ENCODE results near the gene KRTAP5-3.
A peak's percentile ranks its signal among the peaks of the same experiment; 100 is the strongest.

Gene KRTAP5-3

GRCh38 chr11:1558775-1559110, 49.5 kb downstream of the KRTAP5-3 start:
- no peak for DNase-seq (ENCODE audit: low read depth)
- peak overlapping the region; percentile 51 for H3K4me3 ChIP-seq (ENCODE audit: low read depth, low read length)
- TF ChIP-seq, protein P1, sequence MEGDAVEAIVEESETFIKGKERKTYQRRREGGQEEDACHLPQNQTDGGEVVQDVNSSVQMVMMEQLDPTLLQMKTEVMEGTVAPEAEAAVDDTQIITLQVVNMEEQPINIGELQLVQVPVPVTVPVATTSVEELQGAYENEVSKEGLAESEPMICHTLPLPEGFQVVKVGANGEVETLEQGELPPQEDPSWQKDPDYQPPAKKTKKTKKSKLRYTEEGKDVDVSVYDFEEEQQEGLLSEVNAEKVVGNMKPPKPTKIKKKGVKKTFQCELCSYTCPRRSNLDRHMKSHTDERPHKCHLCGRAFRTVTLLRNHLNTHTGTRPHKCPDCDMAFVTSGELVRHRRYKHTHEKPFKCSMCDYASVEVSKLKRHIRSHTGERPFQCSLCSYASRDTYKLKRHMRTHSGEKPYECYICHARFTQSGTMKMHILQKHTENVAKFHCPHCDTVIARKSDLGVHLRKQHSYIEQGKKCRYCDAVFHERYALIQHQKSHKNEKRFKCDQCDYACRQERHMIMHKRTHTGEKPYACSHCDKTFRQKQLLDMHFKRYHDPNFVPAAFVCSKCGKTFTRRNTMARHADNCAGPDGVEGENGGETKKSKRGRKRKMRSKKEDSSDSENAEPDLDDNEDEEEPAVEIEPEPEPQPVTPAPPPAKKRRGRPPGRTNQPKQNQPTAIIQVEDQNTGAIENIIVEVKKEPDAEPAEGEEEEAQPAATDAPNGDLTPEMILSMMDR (IDR thresholded peaks at IDR 0.05; ENCODE audit: control insufficient read depth, extremely low read depth, insufficient read depth): no peak

DNA sequence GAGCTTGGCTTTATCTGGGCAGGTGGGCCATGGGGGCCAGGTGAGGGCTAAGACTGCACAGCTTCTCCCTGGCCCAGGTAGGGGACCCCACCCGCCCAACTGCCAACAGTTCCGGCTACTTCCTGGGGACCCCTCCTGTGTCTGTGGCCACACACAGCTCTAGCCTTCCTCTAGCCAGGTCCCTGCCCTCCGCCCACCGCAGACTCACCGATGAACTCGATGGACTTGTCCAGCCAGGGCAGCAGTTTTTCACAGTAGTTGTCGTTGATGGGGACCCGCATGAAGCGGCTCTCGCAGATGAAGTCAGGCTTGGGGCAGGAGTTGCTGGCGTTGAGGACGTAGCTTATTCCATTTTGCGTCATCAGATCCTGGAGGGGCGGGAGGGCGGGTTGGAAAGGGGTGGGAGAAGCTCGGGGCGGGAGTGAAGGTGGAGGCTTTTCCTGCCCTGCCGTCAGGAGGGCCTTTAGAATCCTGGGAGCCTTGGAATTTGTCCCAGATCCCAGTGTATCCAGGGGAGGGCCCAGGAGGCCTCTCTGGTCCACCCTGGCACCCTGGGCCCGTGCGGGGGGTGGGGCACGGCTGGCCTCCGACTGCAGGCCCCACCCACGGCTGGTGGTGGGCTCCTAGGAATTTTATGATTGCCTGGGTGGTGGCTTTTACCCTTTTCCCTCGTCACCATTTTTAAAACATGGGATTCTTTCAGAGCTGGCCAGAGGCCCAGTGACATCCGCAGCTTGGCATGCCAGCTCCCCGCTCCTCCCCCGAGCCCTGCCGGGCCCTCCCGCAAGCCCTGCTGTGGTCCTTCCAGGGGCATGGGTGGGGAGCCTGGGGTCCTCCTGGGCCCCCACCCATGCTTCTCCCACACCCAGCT, 50.1 kb downstream of the KRTAP5-3 start:
- TF ChIP-seq, protein P1 (IDR thresholded peaks at IDR 0.05; ENCODE audit: control insufficient read depth, extremely low read depth, insufficient read depth): no peak
- peak; percentile 63 for DNase-seq (ENCODE audit: low read depth)
- H3K4me3 ChIP-seq (ENCODE audit: low read depth, low read length): peak overlapping the region; percentile 51

All from LNCaP clone FGC (cell line).